Stimulated activated CD4-positive, alpha-beta T cell treated with anti-CD3 and anti-CD28 coated beads, Interleukin-2, amount 100 ng/mL, for 24 hours (primary cell): ENCODE measurements around the gene POLQ.
"Not testable (repeated sequence)": the region's sequence is repeated elsewhere in the genome, so short reads cannot be mapped to it uniquely, and the experiment has no call there.

Experiments
- DNase-seq, 2 donors: peaks; one replicate each; pipeline ENCODE4 v3.0.0-alpha.2; 2020

POLQ gene

GRCh38 chr3:121545574-121546455 lies at the start of gene POLQ:
POLQ (minus strand) TSS chr3:121545988; CDS start chr3:121545877, 111 bp downstream.
- DNase-seq: peak; percentile 86 to 89

GRCh38 chr3:121594850-121595249 lies 49.1 kb upstream of the POLQ start:
- no peak for DNase-seq

GRCh38 chr3:121593806-121594205 lies 48.0 kb upstream of the POLQ start:
- DNase-seq: not testable (repeated sequence)

- no peak for DNase-seq
Observed at GRCh38 chr3:121592856-121593702, 47.3 kb upstream of the POLQ start, which contains the start of gene FBXO40. FBXO40 (plus strand) TSS chr3:121593379; CDS start chr3:121620576, 27,197 bp downstream.

- no peak for DNase-seq
Observed at GRCh38 chr3:121584418-121584817, 38.6 kb upstream of the POLQ start.

- no peak for DNase-seq
Observed at GRCh38 chr3:121581691-121582090, 35.9 kb upstream of the POLQ start.

GRCh38 chr3:121574449-121574848 lies 28.7 kb upstream of the POLQ start:
- no peak for DNase-seq

GRCh38 chr3:121567649-121568048 lies 21.9 kb upstream of the POLQ start, which contains the start of gene ARGFX:
ARGFX (plus strand) TSS chr3:121567949; CDS start chr3:121570714, 2,765 bp downstream.
- DNase-seq: no peak

GRCh38 chr3:121566773-121567172 lies 21.0 kb upstream of the POLQ start:
- DNase-seq: no peak

GRCh38 chr3:121562148-121562547 lies 16.4 kb upstream of the POLQ start:
- no peak for DNase-seq

GRCh38 chr3:121557426-121557934 lies 11.7 kb upstream of the POLQ start:
- no peak for DNase-seq

- no peak for DNase-seq
Observed at GRCh38 chr3:121552797-121553196, 7.0 kb upstream of the POLQ start.

- DNase-seq: no peak
Observed at GRCh38 chr3:121552379-121552778, 6.6 kb upstream of the POLQ start.

GRCh38 chr3:121545049-121545573 lies 677 bp downstream of the POLQ start:
- peak in 1 of 2 donors; percentile 19 for DNase-seq

- DNase-seq: no peak
Observed at GRCh38 chr3:121542924-121543323, 2.9 kb downstream of the POLQ start.

- DNase-seq: no peak
Observed at GRCh38 chr3:121531269-121531668, 14.5 kb downstream of the POLQ start.

GRCh38 chr3:121529308-121529707 lies 16.5 kb downstream of the POLQ start:
- DNase-seq: no peak

GRCh38 chr3:121520510-121520909 lies 25.3 kb downstream of the POLQ start:
- no peak for DNase-seq

GRCh38 chr3:121517953-121518655 lies 27.7 kb downstream of the POLQ start:
- no peak for DNase-seq

GRCh38 chr3:121515862-121516261 lies 29.9 kb downstream of the POLQ start:
- no peak for DNase-seq

GRCh38 chr3:121515313-121515712 lies 30.5 kb downstream of the POLQ start:
- no peak for DNase-seq

GRCh38 chr3:121514496-121514895 lies 31.3 kb downstream of the POLQ start:
- DNase-seq: no peak
